BE2C (cell line): ENCODE results near the gene IQCH.

Experiments
- DNase-seq: peaks from one replicate; pipeline ENCODE4 v3.0.0-alpha.2; 2020
- H3K27me3 ChIP-seq: fragments of 250-450 bp; sonication (Bioruptor Pico); 2 replicates; pipeline ENCODE4 v1.5.1; 2020; ENCODE audit warnings: mild to moderate bottlenecking
- H3K36me3 ChIP-seq: fragments of 250-450 bp; sonication (Bioruptor Pico); 2 replicates; pipeline ENCODE4 v1.5.1; 2020; ENCODE audit warnings: mild to moderate bottlenecking
- H3K4me1 ChIP-seq: fragments of 250-450 bp; sonication (Bioruptor Pico); 2 replicates; pipeline ENCODE4 v1.5.1; 2020
- H3K4me3 ChIP-seq: 2 replicates; pipeline ENCODE4 v1.5.1; 2011; ENCODE audit warnings: low read depth, low read length
- H3K9me3 ChIP-seq: fragments of 250-450 bp; sonication (Bioruptor Pico); 2 replicates; pipeline ENCODE4 v1.5.1; 2020
- CTCF ChIP-seq: IDR thresholded peaks from 2 replicates; pipeline ENCODE4 v1.5.1; 2012; ENCODE audit warnings: mild to moderate bottlenecking, low read depth, low read length

IQCH gene

GRCh38 chr15:67510597-67511190, 256.1 kb downstream of the IQCH start:
- no peak for TF ChIP-seq CTCF
- no peak for DNase-seq

DNA sequence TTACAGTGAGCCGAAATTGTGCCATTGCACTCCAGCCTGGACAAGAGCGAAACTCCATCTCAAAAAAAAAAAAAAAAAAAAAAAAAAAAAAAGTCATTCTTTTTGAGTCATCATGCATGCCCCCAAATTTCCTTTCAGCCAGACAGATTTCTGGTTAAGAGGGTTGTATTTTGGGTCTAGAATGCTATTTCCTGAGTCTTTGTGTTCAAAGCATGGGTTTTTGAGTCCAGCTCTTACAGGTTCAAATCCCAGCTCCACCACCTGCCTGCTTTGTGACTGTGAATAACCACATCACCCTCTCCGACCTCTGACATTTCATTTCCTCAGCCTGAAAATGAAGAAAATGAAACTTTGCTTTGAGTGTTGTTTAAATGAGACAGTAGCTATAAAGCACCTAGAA, 257.0 kb downstream of the IQCH start:
- Histone ChIP-seq H3K27me3 (no peaks in the 10 kb centered on the region), H3K9me3 (no peaks in the 10 kb centered on the region), H3K4me1 (no peaks in the 10 kb centered on the region), H3K4me3 (no peak overlapping the region), H3K36me3 (peaks cover 6% of the 10 kb centered on the region)
- DNase-seq: no peak
- TF ChIP-seq CTCF: no peak

More at GRCh38 chr15:67510597-67511190, 256.1 kb downstream of the IQCH start:
- Histone ChIP-seq H3K36me3 (peaks cover 6% of the 10 kb centered on the region), H3K9me3 (no peaks in the 10 kb centered on the region), H3K4me1 (no peaks in the 10 kb centered on the region), H3K27me3 (no peaks in the 10 kb centered on the region), H3K4me3 (no peak overlapping the region)

DNA sequence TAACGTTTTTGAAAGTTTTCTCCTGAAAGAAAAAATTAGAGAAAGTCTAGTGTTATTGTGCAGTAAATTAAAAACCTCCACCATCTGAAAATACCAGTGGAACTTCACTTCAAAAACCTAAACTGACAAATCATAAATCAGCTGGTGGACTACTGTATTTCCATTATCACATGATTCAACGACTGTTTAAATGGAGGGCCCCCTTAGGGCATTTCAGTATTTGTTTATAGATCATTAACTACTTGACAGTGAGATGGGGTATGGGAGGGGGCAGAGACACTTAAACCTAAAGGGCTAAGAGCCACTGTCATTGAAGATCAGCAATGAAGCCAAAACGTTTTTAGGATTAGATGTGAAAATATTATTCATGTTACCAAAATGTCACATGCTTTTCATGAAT, 257.6 kb downstream of the IQCH start:
- Histone ChIP-seq H3K27me3 (no peaks in the 10 kb centered on the region), H3K4me3 (no peak overlapping the region), H3K9me3 (no peaks in the 10 kb centered on the region), H3K4me1 (no peaks in the 10 kb centered on the region), H3K36me3 (peaks cover 6% of the 10 kb centered on the region)
- TF ChIP-seq CTCF: no peak
- no peak for DNase-seq

- no peak for TF ChIP-seq CTCF
- H3K36me3 ChIP-seq: peaks cover 6% of the 10 kb centered on the region
- no peak for DNase-seq
These were observed 258.5 kb downstream of the IQCH start for GRCh38 chr15:67512933-67513714.

DNA sequence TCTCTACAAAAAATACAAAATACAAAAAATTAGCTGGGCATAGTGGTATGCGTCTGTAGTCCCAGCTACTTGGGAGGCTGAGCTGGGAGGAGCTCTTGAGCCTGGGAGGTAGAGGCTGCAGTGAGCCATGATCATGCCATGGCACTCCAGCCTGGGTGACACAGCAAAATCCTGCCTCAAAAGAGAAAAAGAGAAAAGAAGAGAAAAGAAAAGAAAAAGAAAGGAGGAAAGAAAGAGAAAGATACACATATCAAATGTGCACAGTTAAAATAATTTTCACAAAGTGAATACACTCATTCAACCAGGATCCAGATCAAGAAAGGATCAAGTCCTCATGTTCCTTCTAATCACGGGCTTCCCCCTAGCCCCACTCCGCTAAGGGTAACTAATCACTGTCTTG, 260.5 kb downstream of the IQCH start:
- H3K4me3 ChIP-seq: no peak overlapping the region
- no peaks in the 10 kb centered on the region for H3K27me3 ChIP-seq
- DNase-seq: no peak
- no peaks in the 10 kb centered on the region for H3K4me1 ChIP-seq
- peaks cover 6% of the 10 kb centered on the region for H3K36me3 ChIP-seq
- H3K9me3 ChIP-seq: no peaks in the 10 kb centered on the region
- no peak for TF ChIP-seq CTCF

More at GRCh38 chr15:67512933-67513714, 258.5 kb downstream of the IQCH start:
- no peaks in the 10 kb centered on the region for H3K9me3 ChIP-seq
- no peaks in the 10 kb centered on the region for H3K27me3 ChIP-seq
- no peaks in the 10 kb centered on the region for H3K4me1 ChIP-seq
- H3K4me3 ChIP-seq: no peak overlapping the region

- H3K4me3 ChIP-seq: no peak overlapping the region
- H3K9me3 ChIP-seq: no peaks in the 10 kb centered on the region
- H3K36me3 ChIP-seq: peaks cover 6% of the 10 kb centered on the region
- H3K27me3 ChIP-seq: no peaks in the 10 kb centered on the region
- no peak for TF ChIP-seq CTCF
- H3K4me1 ChIP-seq: peaks cover 2% of the 10 kb centered on the region; the same call in 1 of the 2 replicates
- DNase-seq: no peak
These were observed 261.0 kb downstream of the IQCH start for GRCh38 chr15:67515557-67515956.
